Astrocyte (in vitro differentiated cells and primary cell): ENCODE results near the gene DUSP8. TPM values are rescaled to one million over a fixed set of nuclear protein-coding genes. Genes with fewer than 3 reads are reported as not detected.

ENCODE experiments used
- DNase-seq: peaks from one replicate; pipeline ENCODE4 v3.0.0-alpha.2; 2010; ENCODE audit warnings: low read depth
- FAIRE-seq: peaks from 2 replicates; lab custom pipeline; 2011; peaks lifted over from hg19 to GRCh38; lab: Jason Lieb, UNC
- H2AFZ ChIP-seq: 2 replicates; pipeline ENCODE4 v1.6.0; 2012; ENCODE audit warnings: low read depth, low read length, inconsistent platforms
- H3K27ac ChIP-seq: 2 replicates; pipeline ENCODE4 v1.5.1; 2011; ENCODE audit warnings: low read depth, low read length, inconsistent platforms
- H3K27me3 ChIP-seq: 2 replicates; pipeline ENCODE4 v1.6.0; 2011; ENCODE audit warnings: low read length, inconsistent platforms; ENCODE audit not compliant: insufficient read depth
- H3K36me3 ChIP-seq: 2 replicates; pipeline ENCODE4 v1.5.1; 2011; ENCODE audit warnings: low read length, inconsistent platforms; ENCODE audit not compliant: insufficient read depth
- H3K4me1 ChIP-seq: 2 replicates; pipeline ENCODE4 v1.5.1; 2011; ENCODE audit warnings: low read length, inconsistent platforms; ENCODE audit not compliant: insufficient read depth
- H3K4me2 ChIP-seq: 2 replicates; pipeline ENCODE4 v1.6.0; 2012; ENCODE audit warnings: low read length, inconsistent platforms
- H3K4me3 ChIP-seq: 2 replicates; pipeline ENCODE4 v1.5.1; 2011; ENCODE audit warnings: low read depth, mild to moderate bottlenecking, low read length, inconsistent platforms; ENCODE audit not compliant: insufficient read depth
- H3K79me2 ChIP-seq: 2 replicates; pipeline ENCODE4 v1.6.0; 2012; ENCODE audit warnings: mild to moderate bottlenecking, low read length, inconsistent platforms; ENCODE audit not compliant: insufficient read depth
- H3K9ac ChIP-seq: 2 replicates; pipeline ENCODE4 v1.6.0; 2012; ENCODE audit warnings: mild to moderate bottlenecking, low read length, inconsistent platforms
- H3K9me3 ChIP-seq: 2 replicates; pipeline ENCODE4 v1.5.1; 2012; ENCODE audit warnings: low read depth, mild to moderate bottlenecking, low read length, inconsistent platforms; ENCODE audit not compliant: insufficient read depth
- H4K20me1 ChIP-seq: 2 replicates; pipeline ENCODE4 v1.6.0; 2012; ENCODE audit warnings: low read length, inconsistent platforms; ENCODE audit not compliant: insufficient read depth
- H3K27ac Mint-ChIP-seq: one replicate; pipeline ENCODE4 v1.8.0; 2021; ENCODE audit warnings: mild to moderate bottlenecking, mixed read lengths; ENCODE audit not compliant: unreplicated experiment
- H3K27me3 Mint-ChIP-seq: one replicate; pipeline ENCODE4 v1.8.0; 2021; ENCODE audit warnings: low read depth, mixed read lengths; ENCODE audit not compliant: unreplicated experiment
- H3K36me3 Mint-ChIP-seq: one replicate; pipeline ENCODE4 v1.8.0; 2021; ENCODE audit warnings: low read depth, mixed read lengths; ENCODE audit not compliant: unreplicated experiment
- H3K4me1 Mint-ChIP-seq: one replicate; pipeline ENCODE4 v1.8.0; 2021; ENCODE audit warnings: low read depth, mixed read lengths; ENCODE audit not compliant: unreplicated experiment
- H3K4me3 Mint-ChIP-seq: one replicate; pipeline ENCODE4 v1.8.0; 2021; ENCODE audit warnings: mild to moderate bottlenecking, moderate library complexity, mixed read lengths; ENCODE audit not compliant: unreplicated experiment
- H3K9me3 Mint-ChIP-seq: one replicate; pipeline ENCODE4 v1.8.0; 2021; ENCODE audit warnings: mild to moderate bottlenecking, mixed read lengths; ENCODE audit not compliant: unreplicated experiment
- CTCF ChIP-seq: IDR thresholded peaks from 2 replicates; pipeline ENCODE4 v1.5.1; 2011; ENCODE audit warnings: low read depth, mild to moderate bottlenecking, inconsistent platforms, low read length, moderate library complexity; ENCODE audit not compliant: insufficient read depth
- EZH2 ChIP-seq: IDR thresholded peaks from 2 replicates; pipeline ENCODE4 v1.6.1; 2012; ENCODE audit warnings: mild to moderate bottlenecking, low read length, inconsistent platforms; ENCODE audit not compliant: insufficient read depth
- total RNA-seq: library from RNA; stranded (reverse); gene quantifications from 2 replicates; pipeline ENCODE4 v1.2.1, GENCODE V29; 2021

Gene DUSP8
- total RNA-seq, 1 donor from 2014 or later = 14.8 TPM

GRCh38 chr11:1515082-1516060 is 56.7 kb downstream of the DUSP8 start:
- FAIRE-seq (no peak), DNase-seq (peak; percentile 15)
- no peak overlapping the region for H2AFZ ChIP-seq
- peaks cover 3% of the 10 kb centered on the region for H3K36me3 ChIP-seq
- H3K4me2 ChIP-seq = peak overlapping the region; percentile 66
- H3K4me3 ChIP-seq = no peak overlapping the region
- peaks cover 94% of the 10 kb centered on the region for H4K20me1 ChIP-seq
- TF ChIP-seq CTCF (peak; percentile 79), EZH2 (no peak)
- no peaks in the 10 kb centered on the region for H3K27me3 Mint-ChIP-seq
- no peaks in the 10 kb centered on the region for H3K9me3 Mint-ChIP-seq
- H3K4me1 ChIP-seq = peaks cover 16% of the 10 kb centered on the region
- peaks cover 18% of the 10 kb centered on the region for H3K4me1 Mint-ChIP-seq
- H3K9me3 ChIP-seq = no peaks in the 10 kb centered on the region
- peaks cover 4% of the 10 kb centered on the region for H3K36me3 Mint-ChIP-seq
- H3K4me3 Mint-ChIP-seq = no peak overlapping the region
- no peak overlapping the region for H3K27ac Mint-ChIP-seq
- H3K27me3 ChIP-seq = no peaks in the 10 kb centered on the region
- no peak overlapping the region for H3K27ac ChIP-seq
- H3K9ac ChIP-seq = peak overlapping the region; percentile 37
- peaks cover 73% of the 10 kb centered on the region for H3K79me2 ChIP-seq

GRCh38 chr11:1514336-1515061 is 57.6 kb downstream of the DUSP8 start:
- peaks cover 18% of the 10 kb centered on the region for H3K4me1 Mint-ChIP-seq
- no peak overlapping the region for H3K4me2 ChIP-seq
- peaks cover 89% of the 10 kb centered on the region for H4K20me1 ChIP-seq
- H3K27ac ChIP-seq = no peak overlapping the region
- H2AFZ ChIP-seq = no peak overlapping the region
- no peaks in the 10 kb centered on the region for H3K9me3 ChIP-seq
- no peak overlapping the region for H3K4me3 Mint-ChIP-seq
- no peak for TF ChIP-seq CTCF
- H3K9ac ChIP-seq = no peak overlapping the region
- H3K36me3 ChIP-seq = peaks cover 2% of the 10 kb centered on the region
- DNase-seq (peak; percentile 42), FAIRE-seq (no peak)
- H3K27me3 ChIP-seq = no peaks in the 10 kb centered on the region
- H3K27ac Mint-ChIP-seq = no peak overlapping the region
- H3K4me1 ChIP-seq = peaks cover 16% of the 10 kb centered on the region
- no peak overlapping the region for H3K4me3 ChIP-seq
- peaks cover 4% of the 10 kb centered on the region for H3K36me3 Mint-ChIP-seq
- H3K27me3 Mint-ChIP-seq = no peaks in the 10 kb centered on the region
- H3K9me3 Mint-ChIP-seq = no peaks in the 10 kb centered on the region
- H3K79me2 ChIP-seq = peaks cover 65% of the 10 kb centered on the region
